HepG2 (cell line): ENCODE measurements around the gene ATRN.

Experiments used
- ADNP ChIP-seq: sonication (generic); formaldehyde crosslinking; IDR thresholded peaks from 2 replicates; pipeline ENCODE4 v1.4.0; 2020; ENCODE audit warnings: missing genetic modification reagents
- CTCF ChIP-seq: sonication (generic); formaldehyde crosslinking; IDR thresholded peaks from 2 replicates; pipeline ENCODE4 v1.5.0; 2020; ENCODE audit warnings: mild to moderate bottlenecking, missing genetic modification reagents, moderate library complexity
- E2F5 ChIP-seq: sonication (generic); formaldehyde crosslinking; conservative IDR thresholded peaks from 2 replicates; pipeline ENCODE4 v1.4.0; 2020; ENCODE audit warnings: missing genetic modification reagents
- FOXK1 ChIP-seq: sonication (generic); formaldehyde crosslinking; IDR thresholded peaks from 2 replicates; pipeline ENCODE4 v1.4.0; 2020; ENCODE audit warnings: low read depth, missing genetic modification reagents, borderline replicate concordance
- MAZ ChIP-seq, 2 experiments: sonication (generic) in 1 of 2; formaldehyde crosslinking in 1 of 2; IDR thresholded peaks; 2 replicates each; pipeline versions ENCODE4 v1.5.0 to v1.6.1; 2012 to 2020; ENCODE audit warnings: low read depth in 2 of 2, mild to moderate bottlenecking in 2 of 2, borderline replicate concordance in 1 of 2, improper control_type of control experiment in 1 of 2, low read length in 1 of 2, missing genetic modification reagents in 1 of 2, moderate library complexity in 1 of 2
- NFRKB ChIP-seq: fragments of 450-650 bp; IDR thresholded peaks from 2 replicates; pipeline ENCODE4 v1.6.1; 2017
- POLR2AphosphoS5 ChIP-seq: IDR thresholded peaks from 2 replicates; pipeline ENCODE4 v1.6.1; 2012; ENCODE audit warnings: low read depth, low read length
- RXRB ChIP-seq: IDR thresholded peaks from 2 replicates; pipeline ENCODE4 v1.6.1; 2016; ENCODE audit warnings: borderline replicate concordance, missing genetic modification reagents, missing compliant biosample characterization
- SP4 ChIP-seq: sonication (generic); formaldehyde crosslinking; IDR thresholded peaks from 2 replicates; pipeline ENCODE4 v1.8.1; 2023; ENCODE audit warnings: mild to moderate bottlenecking, missing genetic modification reagents
- SYNCRIP ChIP-seq: fragments of 200-400 bp; formaldehyde crosslinking; IDR thresholded peaks from 2 replicates; pipeline ENCODE4 v1.6.1; 2018; ENCODE audit warnings: mild to moderate bottlenecking, low read depth, low read length; ENCODE audit not compliant: insufficient read depth
- TP53 ChIP-seq: sonication (generic); formaldehyde crosslinking; conservative IDR thresholded peaks from 2 replicates; pipeline ENCODE4 v1.4.0; 2020; ENCODE audit warnings: missing genetic modification reagents
- ZMYM4 ChIP-seq: sonication (generic); formaldehyde crosslinking; IDR thresholded peaks from 2 replicates; pipeline ENCODE4 v1.8.1; 2023; ENCODE audit warnings: mild to moderate bottlenecking, missing genetic modification reagents
- ZNF768 ChIP-seq: sonication (generic); formaldehyde crosslinking; IDR thresholded peaks from 2 replicates; pipeline ENCODE4 v1.4.0; 2020; ENCODE audit warnings: missing genetic modification reagents
- TF ChIP-seq, protein P1 (sequence below): sonication (generic); formaldehyde crosslinking; IDR thresholded peaks from 2 replicates; pipeline ENCODE4 v1.4.0; 2020; ENCODE audit warnings: low read depth, mild to moderate bottlenecking, missing genetic modification reagents

GRCh38 chr20:3692706-3693294, 222.0 kb downstream of the ATRN start:
- TF ChIP-seq E2F5 (CRISPR knock-in tag) (no peak), RXRB (no peak), SP4 (CRISPR knock-in tag) (no peak), SYNCRIP (no peak), MAZ (IDR thresholded peaks at IDR 0.05; ENCODE audit: borderline replicate concordance, low read depth, low read length) (no peak), MAZ (CRISPR knock-in tag; IDR thresholded peaks at IDR 0.05; ENCODE audit: low read depth) (no peak), NFRKB (no peak), ZNF768 (CRISPR knock-in tag) (no peak), CTCF (CRISPR knock-in tag) (no peak), POLR2AphosphoS5 (no peak), FOXK1 (CRISPR knock-in tag) (no peak), TP53 (no peak), ADNP (CRISPR knock-in tag) (no peak), ZMYM4 (CRISPR knock-in tag) (no peak)
- TF ChIP-seq, protein P1, sequence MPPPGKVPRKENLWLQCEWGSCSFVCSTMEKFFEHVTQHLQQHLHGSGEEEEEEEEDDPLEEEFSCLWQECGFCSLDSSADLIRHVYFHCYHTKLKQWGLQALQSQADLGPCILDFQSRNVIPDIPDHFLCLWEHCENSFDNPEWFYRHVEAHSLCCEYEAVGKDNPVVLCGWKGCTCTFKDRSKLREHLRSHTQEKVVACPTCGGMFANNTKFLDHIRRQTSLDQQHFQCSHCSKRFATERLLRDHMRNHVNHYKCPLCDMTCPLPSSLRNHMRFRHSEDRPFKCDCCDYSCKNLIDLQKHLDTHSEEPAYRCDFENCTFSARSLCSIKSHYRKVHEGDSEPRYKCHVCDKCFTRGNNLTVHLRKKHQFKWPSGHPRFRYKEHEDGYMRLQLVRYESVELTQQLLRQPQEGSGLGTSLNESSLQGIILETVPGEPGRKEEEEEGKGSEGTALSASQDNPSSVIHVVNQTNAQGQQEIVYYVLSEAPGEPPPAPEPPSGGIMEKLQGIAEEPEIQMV (CRISPR knock-in tag): no peak
